DMS114 treated with DMSO at 0.1 percent for 48 hours (cell line): Measurements from ENCODE around the gene SGCA.

Source experiments
- DNase-seq: peaks from one replicate; lab custom pipeline; 2025; ENCODE audit not compliant: unreplicated experiment; lab: John Stamatoyannopoulos, UW

The SGCA gene

DNA sequence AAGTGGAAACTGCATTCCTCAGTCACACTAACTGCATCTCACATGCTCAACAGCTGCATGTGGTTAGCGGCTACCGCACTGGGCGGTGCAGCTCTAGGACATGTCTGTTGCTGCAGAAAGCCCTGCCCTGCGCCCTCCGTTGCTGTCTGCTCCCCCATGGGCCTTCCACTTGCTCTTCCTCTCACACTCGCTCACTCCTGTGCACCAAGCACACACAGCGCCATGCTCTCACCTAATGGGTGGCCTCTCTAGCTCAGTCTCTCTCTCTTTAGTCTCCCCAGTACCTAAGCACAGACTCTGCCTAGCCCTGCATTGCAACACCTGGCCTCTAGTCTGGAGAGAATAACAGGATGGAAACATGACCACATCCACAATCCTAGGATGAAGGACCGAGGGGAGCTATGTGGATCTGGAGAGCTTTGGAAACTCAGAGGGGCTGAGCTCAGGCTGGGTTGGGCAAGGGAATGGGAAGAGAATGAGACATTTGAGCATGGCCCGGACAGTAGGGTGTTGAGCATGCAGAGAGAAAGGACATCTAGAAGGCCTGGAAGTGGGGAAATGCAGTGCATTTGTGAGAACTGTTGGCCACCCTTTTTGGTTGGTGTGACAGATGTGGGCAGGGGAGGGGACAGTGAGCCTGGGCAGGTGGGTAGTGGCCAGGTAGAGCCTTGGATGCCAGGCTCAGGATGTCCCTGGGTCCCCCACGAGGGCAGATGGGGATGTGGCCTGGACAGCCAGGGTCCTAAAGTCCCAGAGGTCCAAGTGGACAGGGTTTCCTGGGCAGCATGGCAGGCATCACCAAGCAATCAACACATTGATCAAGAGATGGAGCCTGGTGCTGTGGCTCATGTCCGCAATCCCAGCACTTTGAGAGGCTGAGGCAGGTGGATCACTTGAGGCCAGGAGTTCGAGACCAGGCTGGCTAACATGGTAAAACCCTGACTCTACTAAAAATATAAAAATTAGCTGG is 16.1 kb downstream of the SGCA start:
- no peak for DNase-seq

DNA sequence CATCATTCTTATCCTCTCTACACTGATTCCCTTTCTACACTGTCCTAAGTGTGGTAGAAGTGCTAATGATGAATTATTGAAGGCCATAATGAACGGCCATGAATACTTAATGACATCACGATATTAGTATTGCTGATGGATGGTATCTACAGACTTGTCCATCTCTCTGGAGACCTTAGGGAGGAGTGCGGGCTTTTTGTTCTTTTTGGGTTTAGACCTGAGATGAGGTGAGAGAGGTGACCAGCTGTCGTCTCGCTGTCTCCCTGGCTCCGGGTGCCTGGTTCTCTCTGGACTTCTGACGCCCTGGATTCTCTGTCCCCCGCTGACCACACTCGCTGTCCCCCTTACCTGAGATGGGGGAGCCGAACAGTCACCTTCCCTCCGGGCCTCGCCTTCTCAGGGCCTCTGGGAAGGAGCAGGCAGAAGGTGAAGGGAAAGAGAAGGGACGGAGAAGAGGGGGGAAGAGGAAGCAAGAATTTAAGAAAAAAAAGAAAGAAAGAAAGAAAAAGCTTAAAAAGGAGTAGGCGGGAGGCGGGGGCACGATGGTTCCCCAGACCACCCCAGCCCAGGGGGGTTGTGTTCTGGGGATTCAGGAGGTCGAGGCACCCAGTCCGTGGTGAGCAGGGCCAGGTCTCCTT is 17.1 kb downstream of the SGCA start:
- no peak for DNase-seq

DNA sequence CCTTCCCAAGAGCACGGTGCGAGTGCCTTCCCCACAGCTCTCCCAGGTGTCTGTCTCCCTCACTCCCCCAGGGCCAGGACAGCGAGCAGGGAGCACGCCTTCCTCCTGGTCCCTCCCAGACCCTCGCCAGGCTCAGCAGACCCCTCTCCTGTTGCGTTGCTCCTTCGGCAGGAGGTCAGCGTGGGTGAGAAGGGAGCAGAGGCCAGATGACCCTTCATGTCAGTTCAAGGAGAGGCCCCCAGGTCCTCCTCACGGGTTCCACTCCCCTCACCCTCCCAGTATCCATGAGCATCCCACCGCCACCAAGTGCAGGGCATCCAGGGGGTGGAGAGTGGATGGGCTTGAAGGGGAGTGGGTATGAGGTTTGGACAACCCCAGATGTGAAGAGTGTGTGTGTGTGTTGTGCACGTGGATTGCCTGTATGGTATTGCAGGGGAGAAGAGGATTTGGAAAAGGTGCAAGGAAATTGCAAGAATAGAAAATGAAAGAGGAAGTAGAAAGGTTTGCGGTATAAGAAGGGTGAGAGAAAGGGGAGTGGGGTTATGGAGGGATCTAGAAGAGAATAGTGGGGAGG is 17.7 kb downstream of the SGCA start:
- no peak for DNase-seq

DNA sequence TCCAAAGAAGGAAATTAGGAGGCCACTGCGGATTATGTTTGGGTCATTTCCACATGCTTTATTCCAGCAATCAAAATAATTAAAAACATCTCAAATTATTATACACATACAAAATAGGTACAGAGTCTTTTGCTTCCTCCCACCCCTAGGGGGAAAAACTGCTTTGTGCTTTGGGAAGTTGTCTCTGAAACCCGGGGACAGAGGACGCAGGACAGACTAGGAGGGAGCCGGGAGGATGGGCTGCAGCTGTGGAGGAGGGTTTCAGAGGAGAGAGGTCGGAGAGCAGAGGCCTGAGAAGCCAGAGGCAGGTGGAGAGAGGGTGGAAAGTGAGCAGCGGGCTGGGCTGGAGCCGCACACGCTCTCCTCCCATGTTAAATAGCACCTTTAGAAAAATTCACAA is 18.3 kb downstream of the SGCA start:
- no peak for DNase-seq

DNA sequence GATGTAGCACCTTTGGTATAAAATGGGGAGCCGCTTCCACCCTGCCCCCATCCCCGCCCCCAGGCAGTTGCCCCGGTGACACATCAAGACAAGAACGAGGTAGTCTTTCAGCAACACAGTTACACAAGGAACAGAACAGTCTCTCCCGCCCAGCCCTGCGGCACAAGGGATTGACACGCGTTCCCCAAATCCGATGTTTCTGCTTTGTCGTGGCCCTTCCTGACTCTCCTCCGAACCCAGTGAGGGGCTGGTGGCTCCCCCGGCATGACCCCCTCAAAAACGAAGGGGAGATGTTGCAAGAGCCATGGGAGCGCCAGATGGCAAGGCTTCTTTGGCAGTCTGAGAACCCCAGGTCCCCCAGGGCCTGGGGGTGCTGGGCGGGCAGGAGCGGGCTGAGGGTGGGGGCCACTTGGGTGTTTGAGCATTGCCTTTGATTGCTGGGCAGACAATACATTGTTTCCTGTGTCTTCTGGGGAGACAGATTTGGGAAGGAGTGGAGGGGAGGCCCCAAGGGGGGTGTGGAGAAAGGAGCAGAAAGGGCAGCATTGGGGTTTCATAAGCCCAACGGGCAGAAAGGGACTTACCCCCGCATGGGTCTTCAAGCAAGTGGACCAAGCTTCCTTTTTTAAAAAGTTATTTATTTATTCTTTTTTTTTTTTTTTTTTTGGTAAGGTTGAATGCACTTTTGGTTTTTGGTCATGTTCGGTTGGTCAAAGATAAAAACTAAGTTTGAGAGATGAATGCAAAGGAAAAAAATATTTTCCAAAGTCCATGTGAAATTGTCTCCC is 19.0 kb downstream of the SGCA start:
- no peak for DNase-seq

DNA sequence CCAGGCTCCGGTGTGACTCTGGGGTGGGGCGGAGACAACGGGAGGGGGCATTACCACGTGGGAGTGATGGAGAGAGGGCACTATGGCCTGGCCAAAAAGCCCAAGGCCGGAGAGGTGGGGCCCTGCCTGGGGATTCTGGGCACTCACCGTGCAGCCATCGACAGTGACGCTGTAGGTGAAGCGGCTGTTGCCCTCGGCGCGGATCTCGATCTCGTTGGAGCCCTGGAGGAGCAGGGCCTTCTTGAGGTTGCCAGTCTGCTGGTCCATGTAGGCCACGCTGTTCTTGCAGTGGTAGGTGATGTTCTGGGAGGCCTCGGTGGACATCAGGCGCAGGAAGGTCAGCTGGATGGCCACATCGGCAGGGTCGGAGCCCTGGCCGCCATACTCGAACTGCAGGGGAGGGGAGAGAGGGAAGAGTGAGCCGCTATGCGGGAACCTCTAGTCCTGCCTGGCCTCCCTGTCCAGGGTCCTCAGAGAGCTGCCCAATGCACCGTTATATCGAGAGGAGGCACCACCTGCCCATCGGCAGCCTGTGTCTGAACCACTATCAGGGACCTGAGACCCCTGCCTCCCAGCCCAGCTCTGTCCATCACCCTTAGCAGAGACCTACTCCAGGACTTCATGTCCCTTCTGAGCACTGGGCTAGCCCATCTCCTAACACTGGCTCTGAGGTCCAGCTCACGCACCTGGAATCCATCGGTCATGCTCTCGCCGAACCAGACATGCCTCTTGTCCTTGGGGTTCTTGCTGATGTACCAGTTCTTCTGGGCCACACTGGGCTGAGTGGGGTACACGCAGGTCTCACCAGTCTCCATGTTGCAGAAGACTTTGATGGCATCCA is 20.0 kb downstream of the SGCA start:
- no peak for DNase-seq

DNA sequence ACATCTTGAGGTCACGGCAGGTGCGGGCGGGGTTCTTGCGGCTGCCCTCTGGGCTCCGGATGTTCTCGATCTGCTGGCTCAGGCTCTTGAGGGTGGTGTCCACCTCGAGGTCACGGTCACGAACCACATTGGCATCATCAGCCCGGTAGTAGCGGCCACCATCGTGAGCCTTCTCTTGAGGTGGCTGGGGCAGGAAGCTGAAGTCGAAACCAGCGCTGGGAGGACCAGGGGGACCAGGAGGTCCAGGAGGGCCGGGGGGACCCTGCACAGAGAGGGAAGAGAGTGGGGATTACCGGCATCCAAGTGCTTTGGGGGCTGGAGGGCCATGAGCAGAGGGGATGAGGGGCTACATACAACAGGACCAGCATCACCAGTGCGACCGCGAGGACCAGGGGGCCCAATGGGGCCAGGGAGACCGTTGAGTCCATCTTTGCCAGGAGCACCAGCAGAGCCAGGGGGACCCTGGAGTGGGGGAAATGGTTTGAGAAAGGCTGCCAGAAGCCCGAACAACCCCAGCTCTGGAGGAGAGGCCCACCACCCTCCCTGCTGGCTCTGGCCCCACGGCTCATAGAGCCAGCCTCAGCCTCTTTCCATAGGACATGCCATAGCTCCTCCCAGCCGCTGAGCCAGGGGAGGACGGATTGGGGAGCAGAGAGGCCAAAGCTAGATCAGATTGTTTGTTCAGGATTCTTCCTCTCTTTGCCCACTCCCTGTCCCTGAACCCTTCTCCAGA is 21.0 kb downstream of the SGCA start:
- no peak for DNase-seq

DNA sequence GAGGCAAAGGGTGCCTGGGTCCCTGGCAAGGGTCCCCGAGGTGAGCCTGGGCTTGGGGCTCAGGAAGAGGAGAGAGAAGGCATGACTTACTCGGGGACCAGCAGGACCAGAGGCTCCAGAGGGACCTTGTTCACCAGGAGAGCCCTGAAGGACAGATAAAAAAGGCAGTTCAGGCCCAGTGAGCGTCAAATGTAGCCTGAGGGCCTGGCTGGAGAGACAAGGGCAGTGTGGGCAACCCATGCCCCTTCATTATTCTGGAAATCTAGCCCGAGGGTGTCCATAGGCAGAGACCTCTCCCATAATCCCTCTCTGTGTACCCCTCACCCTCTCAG is 21.6 kb downstream of the SGCA start:
- no peak for DNase-seq

DNA sequence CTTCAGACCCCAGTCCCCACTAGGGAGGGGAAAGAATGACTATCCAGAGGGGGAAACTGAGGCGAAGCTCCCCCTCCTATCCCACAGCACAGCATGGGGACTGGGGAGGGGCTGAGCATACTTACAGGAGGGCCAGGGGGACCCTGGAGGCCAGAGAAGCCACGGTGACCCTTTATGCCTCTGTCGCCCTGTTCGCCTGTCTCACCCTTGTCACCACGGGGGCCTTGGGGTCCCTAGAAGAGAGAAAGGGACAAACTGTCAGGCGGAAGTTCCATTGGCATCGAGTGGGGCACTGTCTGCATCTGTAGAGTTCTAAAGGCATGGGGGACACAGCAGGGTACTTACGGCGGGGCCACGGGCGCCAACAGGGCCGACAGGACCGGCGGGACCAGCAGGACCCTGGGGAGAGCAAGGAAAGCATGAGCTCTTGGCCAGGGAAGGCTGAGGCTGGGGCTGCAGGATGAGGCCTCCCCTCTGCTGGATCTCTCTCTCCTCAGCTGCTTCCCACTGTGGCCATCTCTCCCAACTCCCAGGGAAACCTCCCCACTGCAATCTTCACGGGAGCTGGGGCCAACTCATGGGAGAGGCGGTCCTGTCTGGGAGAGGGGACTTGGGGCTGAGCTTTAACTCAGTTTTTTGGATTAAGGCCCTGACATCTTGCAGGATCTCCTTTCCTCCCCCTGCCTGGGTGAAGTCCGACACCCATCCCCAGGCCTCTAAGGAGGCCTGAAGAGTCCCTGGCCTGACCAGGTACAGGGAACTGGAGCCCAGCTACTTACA is 22.1 kb downstream of the SGCA start:
- no peak for DNase-seq

DNA sequence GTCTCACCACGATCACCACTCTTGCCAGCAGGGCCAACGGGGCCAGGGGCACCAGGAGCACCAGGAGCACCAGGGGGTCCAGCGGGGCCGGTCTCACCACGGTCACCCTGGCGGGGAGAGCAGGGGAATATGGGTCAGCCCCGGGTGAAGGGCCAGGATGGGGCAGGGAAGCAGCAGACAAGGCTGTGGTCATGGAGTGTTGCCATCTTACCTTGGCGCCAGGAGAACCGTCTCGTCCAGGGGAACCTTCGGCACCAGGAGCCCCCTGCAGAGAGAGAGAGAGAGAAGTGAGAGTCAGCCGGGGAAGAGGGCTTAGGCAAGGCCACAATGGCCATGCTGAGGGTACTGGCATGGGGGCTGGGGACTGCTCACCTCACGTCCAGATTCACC is 22.7 kb downstream of the SGCA start:
- no peak for DNase-seq

DNA sequence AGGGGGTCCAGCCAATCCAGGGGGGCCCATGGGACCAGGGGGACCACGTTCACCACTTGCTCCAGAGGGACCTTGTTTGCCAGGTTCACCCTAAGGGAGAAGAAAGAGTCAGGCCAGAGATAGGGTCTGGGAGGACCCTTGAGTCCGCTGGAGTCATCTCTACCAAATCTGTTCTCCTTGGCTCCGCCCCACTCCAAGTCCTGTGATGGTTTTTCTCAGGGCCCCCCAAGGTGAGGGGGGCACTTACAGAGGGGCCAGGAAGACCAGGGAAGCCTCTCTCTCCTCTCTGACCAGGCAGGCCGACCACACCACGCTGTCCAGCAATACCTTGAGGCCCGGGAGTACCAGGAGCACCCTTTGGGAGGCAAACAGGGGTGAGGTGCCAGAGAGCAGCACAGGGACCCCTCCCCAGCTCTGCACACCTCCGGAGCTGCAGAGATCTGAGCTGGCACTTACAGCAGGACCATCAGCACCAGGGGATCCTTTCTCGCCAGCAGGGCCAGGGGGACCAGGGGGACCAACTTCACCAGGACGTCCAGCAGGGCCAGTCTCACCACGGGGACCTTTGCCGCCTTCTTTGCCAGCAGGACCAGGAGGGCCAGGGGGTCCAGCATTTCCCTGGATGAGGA is 23.2 kb downstream of the SGCA start:
- no peak for DNase-seq

DNA sequence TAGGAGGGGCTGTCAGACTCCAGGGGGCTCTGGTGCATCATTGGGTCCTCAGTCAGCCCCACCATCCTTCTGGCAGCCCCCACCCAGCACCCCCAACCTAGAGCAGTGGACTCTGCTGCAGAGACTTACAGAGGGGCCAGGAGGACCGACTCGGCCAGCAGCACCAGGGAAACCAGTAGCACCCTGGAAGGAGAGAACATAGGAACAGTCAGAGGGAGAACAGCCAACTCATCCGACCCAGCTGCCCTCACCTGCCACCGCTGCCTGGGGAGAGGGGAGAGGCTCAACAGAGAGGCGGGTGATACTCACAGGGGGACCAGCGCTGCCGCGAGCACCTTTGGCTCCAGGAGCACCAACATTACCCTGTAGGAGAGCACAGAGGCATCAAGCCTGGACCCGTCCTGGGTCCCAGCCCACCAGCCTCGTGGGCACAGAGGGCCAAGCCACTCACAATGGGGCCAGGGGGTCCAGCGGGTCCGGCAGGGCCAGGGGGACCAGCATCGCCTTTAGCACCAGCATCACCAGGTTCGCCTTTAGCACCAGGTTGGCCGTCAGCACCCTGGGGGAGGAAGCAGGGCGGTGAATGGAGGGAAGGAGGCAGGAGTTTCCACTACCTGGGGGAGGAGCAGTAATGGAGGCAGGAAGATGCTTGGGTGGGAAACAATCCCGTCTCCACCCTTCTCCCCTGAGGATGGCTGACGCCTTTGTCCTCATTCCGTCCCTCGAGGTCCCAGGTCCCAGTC is 23.9 kb downstream of the SGCA start:
- no peak for DNase-seq

DNA sequence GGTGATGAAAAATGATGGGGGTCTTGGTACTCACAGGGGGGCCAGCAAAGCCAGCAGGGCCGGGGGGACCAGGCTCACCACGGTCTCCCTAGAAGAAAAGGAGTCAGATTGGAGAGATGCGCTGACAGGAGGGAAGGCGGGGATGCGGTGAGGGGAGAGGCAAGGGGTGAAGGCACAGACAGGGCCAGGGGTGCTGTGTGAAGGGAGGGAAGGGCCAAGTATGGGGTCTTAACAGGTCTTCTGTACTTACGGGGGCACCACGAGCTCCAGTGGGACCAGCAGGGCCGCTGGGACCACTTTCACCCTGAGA is 24.4 kb downstream of the SGCA start:
- DNase-seq, result no peak

DNA sequence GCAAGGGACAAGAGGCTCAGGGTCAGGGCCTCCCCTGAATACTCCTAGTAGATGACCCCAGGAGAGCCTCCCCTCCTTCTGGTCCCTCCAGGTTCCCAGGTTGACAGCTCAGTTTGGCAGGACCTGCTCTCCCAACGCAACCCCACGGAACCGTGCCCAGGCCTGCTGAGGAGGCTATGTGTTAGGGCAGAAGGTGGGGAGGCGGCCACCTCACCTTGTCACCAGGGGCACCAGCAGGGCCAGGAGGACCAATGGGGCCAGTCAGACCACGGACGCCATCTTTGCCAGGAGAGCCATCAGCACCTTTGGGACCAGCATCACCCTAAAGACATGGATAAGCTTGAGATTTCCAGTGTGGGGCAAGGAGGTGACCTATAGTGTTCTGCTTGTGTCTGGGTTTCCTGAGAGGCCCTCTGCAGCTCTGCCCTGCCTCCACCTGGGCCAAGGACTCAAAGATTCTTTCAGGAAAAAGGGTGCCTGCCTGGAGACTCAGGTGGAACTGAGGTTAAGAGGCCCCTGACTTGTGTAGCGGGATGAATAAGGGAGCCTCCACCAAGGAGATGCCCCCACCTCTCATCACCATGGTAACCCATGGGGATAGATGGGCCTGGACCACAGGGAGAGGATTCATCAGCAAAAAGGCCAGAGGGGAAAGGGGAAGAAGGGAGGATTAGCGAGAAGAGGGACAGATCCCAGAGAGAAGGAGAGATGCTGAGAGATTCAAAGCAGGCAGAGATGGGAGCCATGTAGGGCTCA is 25.0 kb downstream of the SGCA start:
- no peak for DNase-seq

DNA sequence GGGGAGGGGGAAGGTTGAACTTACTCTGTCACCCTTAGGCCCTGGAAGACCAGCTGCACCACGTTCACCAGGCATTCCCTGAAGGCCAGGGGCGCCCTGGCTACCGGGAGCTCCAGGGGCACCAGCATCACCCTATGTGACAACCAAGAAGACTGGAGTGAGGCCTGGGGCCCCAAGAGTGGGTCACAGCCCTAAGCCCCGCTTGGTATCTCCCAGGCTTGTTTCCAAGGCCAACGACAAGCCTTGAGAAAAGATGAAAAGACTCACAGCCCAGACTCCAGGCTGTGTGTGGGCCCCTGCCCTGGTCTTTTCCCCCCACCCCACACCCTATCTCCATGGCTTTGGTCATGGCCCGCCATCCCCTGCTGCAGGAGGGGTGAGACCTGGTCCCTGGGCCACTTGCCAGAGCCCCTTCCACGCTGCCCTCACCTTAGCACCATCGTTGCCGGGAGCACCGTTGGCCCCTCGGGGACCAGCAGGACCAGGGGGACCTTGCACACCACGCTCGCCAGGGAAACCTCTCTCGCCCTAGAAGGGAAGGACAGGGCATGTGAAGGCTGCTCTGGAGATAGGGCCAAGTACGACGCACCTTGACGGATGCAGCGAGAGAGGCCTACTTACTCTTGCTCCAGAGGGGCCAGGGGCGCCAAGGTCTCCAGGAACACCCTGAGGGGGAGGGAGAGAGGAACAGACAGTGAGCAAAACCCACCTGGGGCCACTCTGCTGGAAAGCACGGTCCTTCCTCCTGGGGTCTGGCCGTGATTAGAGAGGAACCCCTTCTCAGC is 25.7 kb downstream of the SGCA start:
- DNase-seq, result no peak

DNA sequence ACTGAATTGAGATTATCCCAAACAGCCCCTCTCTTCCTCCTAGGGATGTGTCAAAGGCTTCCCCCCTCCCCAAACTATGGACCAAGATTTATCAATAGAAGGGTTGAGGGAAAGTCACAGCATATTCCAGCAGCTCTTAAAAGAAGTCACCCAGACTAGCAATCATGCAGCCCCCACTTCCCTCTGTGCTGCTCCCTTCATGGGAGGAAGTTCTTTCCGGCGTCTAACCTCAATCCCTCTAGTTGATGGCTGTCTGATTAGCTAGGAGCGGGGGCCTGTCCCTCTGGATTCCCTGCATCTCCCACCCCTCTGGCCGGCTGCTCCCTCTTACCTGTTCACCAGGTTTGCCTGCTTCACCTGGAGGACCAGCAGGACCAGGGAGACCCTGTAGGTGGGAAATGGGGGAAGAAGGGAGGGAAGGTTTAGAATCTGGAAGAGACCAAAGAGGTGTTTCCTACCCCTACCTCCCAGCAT is 26.4 kb downstream of the SGCA start:
- no peak for DNase-seq
